GM12873 (cell line): ENCODE results near the gene PTPN14.

Source experiments
- TF ChIP-seq, protein P1 (sequence below): IDR thresholded peaks from 2 replicates; pipeline ENCODE4 v1.5.1; 2012; ENCODE audit warnings: low read depth, mild to moderate bottlenecking, moderate library complexity, low read length, control low read depth; ENCODE audit not compliant: insufficient read depth; ENCODE audit errors: missing control alignments

The PTPN14 gene

DNA sequence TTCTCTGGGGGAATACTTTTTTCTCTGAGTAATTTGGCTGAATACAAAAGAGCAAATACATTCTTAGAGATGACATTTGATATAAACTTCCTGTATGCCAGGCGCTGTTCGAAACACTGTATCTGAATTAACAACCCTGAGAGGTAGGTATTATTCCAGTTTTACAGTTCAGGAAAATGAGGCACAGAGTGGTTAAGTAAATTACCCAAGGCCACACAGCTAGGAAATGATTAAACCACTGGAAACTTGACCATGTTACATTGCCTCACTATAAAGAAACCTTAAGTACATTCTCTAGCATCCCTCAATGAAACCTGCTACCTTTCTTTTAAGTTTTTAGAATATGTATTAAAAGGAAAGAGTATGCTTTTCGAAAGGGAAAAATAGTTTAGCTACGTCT lies 215.8 kb downstream of the PTPN14 start:
- TF ChIP-seq, protein P1, sequence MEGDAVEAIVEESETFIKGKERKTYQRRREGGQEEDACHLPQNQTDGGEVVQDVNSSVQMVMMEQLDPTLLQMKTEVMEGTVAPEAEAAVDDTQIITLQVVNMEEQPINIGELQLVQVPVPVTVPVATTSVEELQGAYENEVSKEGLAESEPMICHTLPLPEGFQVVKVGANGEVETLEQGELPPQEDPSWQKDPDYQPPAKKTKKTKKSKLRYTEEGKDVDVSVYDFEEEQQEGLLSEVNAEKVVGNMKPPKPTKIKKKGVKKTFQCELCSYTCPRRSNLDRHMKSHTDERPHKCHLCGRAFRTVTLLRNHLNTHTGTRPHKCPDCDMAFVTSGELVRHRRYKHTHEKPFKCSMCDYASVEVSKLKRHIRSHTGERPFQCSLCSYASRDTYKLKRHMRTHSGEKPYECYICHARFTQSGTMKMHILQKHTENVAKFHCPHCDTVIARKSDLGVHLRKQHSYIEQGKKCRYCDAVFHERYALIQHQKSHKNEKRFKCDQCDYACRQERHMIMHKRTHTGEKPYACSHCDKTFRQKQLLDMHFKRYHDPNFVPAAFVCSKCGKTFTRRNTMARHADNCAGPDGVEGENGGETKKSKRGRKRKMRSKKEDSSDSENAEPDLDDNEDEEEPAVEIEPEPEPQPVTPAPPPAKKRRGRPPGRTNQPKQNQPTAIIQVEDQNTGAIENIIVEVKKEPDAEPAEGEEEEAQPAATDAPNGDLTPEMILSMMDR, result no peak

DNA sequence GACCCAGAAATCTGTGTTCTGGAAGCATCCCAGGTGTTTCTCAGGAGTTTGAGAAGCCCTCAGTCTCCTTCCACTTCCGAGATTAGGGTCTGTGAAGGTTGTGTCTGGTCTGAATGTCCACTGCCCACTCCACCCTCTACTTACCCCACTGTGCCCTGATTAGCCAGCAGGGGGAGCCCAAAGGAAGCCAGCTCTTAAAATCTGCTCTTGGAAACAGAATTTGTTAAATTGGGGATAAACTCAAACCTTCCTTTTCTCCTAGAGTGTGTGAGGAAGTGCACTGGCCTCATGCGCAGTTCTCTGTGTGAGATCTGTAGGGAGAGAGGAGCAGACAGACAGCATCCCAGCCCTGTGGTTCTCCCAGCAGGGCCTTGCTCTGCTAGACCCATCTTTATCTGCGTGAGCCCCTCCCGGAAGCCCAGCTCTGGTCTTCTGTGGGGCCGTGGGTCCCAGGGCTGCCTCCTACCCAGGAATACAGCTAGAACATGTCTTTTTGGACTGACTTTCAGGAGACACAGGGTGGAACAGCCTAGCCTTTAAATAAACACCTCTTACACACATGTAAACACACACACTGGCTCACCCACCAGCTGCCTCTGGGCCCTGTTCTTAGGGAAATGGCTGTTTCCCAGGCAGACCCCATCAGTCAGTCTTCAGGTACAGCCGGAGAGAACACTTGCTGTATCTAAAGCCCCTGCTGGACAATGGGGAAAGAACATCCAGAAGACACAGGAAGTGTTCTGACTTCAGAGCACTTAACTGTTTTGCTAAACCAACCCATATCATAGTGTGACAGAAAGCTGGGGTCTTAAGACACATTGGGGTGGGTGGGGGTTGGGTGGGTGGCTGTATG lies 218.2 kb downstream of the PTPN14 start:
- TF ChIP-seq, protein P1, result peak; percentile 88

DNA sequence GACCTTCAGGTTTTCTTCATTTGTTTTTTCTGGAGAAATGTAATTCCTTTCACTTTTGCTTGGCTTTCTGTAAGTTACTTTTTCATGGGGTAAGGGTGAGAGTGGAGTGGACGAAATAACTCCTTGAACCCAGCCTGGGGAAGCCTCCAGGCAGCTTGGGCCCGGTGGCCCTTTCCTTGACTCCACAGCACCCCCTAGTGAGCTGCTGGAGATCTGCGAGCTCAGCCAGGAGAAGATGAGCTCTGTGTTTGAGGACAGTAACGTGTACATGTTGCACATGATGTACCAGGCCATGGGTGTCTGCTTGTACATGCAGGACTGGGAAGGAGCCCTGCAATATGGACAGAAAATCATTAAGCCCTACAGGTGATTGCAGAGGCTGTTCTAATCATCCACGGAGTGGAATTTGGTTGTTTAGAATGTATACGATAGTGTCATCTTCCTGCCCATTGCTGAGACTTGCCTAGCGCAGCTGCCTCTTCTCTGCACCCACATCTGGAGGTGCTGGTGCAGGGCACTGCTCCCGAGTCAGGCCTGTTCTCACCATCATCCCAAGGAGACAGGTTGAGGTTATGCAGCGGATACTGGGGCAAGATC lies 219.5 kb downstream of the PTPN14 start:
- TF ChIP-seq, protein P1, result peak; percentile 95

- TF ChIP-seq, protein P1, result no peak
Observed at GRCh38 chr1:214331180-214331579, 220.2 kb downstream of the PTPN14 start.

DNA sequence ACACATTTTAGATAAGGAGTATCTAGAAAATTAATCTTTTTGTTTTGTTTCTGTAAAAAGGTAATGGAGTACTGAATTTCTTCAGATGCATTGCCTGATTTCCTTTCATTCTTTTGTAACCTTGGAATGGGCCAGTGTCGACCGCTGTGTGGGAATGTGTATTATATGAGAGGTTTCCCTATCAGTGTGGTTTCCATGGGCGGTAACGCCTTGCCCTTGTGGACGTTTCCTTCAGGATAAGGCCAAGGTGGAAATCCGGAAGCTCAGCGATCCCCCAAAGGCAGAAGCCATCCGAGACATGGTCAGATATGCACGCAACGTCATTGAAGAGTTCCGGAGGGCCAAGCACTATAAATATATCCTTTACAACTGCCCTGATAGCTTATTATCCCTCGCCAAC lies 220.7 kb downstream of the PTPN14 start:
- TF ChIP-seq, protein P1, result no peak

- TF ChIP-seq, protein P1, result no peak
Observed at GRCh38 chr1:214330222-214330621, 221.2 kb downstream of the PTPN14 start.

- TF ChIP-seq, protein P1, result no peak
Observed at GRCh38 chr1:214329470-214330220, 221.8 kb downstream of the PTPN14 start.
